ENCODE data around the gene TTI1. TPM values are rescaled to one million over a fixed set of nuclear protein-coding genes. Genes with fewer than 3 reads are reported as not detected.

TTI1 gene
- total and polyA plus RNA-seq, 2 experiments from 2014 or later, result 17.8 to 56.4 TPM

DNA sequence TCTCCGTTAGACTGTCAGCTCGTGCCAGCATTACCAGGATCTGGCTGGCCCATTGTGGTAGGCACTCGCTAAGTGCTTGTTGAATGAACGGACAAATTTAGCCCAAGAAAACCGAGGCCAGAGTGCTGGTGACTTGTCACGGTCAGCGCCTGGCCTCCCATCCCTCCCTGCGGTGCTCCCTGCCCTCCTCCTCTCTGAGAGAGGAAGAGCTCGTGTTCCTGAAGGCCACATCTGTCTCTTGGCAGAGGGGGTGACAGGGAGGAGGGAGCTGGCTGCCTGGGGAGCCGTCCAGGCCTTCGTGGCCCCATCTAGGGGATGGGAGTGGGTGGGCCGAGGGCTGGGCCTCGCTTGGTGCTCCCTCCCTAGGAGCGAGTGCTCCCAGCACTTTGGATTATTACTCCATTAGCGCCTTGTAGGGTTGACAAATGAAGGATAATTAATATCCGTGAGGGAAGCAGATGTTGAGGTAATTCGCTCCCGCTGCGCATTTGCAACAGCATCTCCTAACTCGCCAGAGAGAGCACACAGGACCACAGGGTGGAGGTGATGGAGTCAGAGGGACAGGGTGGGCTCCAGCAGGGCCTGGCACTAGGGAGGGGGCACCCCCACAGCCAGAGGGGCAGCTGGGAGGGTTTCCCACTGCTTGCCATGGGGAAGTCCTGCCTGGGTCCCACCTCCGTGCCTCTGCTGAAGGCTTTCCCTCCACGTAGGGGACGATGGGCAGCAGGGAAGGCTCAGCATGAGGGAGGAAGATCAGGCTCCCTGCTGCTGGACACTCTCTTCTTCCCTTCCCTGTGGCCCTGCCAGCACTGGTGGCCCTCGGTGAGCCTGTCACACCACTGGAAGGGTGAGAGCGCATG is 93.3 kb downstream of the TTI1 start (continued):
- TF ChIP-seq, protein P1, sequence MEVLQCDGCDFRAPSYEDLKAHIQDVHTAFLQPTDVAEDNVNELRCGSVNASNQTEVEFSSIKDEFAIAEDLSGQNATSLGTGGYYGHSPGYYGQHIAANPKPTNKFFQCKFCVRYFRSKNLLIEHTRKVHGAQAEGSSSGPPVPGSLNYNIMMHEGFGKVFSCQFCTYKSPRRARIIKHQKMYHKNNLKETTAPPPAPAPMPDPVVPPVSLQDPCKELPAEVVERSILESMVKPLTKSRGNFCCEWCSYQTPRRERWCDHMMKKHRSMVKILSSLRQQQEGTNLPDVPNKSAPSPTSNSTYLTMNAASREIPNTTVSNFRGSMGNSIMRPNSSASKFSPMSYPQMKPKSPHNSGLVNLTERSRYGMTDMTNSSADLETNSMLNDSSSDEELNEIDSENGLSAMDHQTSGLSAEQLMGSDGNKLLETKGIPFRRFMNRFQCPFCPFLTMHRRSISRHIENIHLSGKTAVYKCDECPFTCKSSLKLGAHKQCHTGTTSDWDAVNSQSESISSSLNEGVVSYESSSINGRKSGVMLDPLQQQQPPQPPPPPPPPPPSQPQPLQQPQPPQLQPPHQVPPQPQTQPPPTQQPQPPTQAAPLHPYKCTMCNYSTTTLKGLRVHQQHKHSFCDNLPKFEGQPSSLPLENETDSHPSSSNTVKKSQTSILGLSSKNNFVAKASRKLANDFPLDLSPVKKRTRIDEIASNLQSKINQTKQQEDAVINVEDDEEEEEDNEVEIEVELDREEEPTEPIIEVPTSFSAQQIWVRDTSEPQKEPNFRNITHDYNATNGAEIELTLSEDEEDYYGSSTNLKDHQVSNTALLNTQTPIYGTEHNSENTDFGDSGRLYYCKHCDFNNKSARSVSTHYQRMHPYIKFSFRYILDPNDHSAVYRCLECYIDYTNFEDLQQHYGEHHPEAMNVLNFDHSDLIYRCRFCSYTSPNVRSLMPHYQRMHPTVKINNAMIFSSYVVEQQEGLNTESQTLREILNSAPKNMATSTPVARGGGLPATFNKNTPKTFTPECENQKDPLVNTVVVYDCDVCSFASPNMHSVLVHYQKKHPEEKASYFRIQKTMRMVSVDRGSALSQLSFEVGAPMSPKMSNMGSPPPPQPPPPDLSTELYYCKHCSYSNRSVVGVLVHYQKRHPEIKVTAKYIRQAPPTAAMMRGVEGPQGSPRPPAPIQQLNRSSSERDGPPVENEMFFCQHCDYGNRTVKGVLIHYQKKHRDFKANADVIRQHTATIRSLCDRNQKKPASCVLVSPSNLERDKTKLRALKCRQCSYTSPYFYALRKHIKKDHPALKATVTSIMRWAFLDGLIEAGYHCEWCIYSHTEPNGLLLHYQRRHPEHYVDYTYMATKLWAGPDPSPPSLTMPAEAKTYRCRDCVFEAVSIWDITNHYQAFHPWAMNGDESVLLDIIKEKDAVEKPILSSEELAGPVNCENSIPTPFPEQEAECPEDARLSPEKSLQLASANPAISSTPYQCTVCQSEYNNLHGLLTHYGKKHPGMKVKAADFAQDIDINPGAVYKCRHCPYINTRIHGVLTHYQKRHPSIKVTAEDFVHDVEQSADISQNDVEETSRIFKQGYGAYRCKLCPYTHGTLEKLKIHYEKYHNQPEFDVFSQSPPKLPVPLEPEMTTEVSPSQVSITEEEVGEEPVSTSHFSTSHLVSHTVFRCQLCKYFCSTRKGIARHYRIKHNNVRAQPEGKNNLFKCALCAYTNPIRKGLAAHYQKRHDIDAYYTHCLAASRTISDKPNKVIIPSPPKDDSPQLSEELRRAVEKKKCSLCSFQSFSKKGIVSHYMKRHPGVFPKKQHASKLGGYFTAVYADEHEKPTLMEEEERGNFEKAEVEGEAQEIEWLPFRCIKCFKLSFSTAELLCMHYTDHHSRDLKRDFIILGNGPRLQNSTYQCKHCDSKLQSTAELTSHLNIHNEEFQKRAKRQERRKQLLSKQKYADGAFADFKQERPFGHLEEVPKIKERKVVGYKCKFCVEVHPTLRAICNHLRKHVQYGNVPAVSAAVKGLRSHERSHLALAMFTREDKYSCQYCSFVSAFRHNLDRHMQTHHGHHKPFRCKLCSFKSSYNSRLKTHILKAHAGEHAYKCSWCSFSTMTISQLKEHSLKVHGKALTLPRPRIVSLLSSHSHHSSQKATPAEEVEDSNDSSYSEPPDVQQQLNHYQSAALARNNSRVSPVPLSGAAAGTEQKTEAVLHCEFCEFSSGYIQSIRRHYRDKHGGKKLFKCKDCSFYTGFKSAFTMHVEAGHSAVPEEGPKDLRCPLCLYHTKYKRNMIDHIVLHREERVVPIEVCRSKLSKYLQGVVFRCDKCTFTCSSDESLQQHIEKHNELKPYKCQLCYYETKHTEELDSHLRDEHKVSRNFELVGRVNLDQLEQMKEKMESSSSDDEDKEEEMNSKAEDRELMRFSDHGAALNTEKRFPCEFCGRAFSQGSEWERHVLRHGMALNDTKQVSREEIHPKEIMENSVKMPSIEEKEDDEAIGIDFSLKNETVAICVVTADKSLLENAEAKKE (CRISPR knock-in tag; IDR thresholded peaks at IDR 0.05), result no peak
- TF ChIP-seq REST (IDR thresholded peaks at IDR 0.05; ENCODE audit: unreplicated experiment) (no peak), CTCF (conservative IDR thresholded peaks at IDR 0.05; ENCODE audit: low read depth in 2 of 2) (no peak)
